Ishikawa (cell line): Measurements from ENCODE around the gene AIFM2.

Source experiments
- CEBPB ChIP-seq: IDR thresholded peaks from 2 replicates; pipeline ENCODE4 v1.6.1; 2012
- CREB1 ChIP-seq: IDR thresholded peaks from 2 replicates; pipeline ENCODE4 v1.6.1; 2012; ENCODE audit warnings: low read depth
- EGR1 ChIP-seq: IDR thresholded peaks from 2 replicates; pipeline ENCODE4 v1.6.1; 2012
- EP300 ChIP-seq: IDR thresholded peaks from 2 replicates; pipeline ENCODE4 v1.6.1; 2012; ENCODE audit warnings: borderline replicate concordance
- FOXM1 ChIP-seq: IDR thresholded peaks from 2 replicates; pipeline ENCODE4 v1.6.1; 2012; ENCODE audit warnings: low read depth, borderline replicate concordance
- MAX ChIP-seq: IDR thresholded peaks from 2 replicates; pipeline ENCODE4 v1.6.1; 2012
- NFIC ChIP-seq: IDR thresholded peaks from 2 replicates; pipeline ENCODE4 v1.6.1; 2012
- RAD21 ChIP-seq: IDR thresholded peaks from 2 replicates; pipeline ENCODE4 v1.6.1; 2012; ENCODE audit warnings: low read depth
- TAF1 ChIP-seq: IDR thresholded peaks from 2 replicates; pipeline ENCODE4 v1.6.1; 2012; ENCODE audit warnings: low read depth, mild to moderate bottlenecking
- USF1 ChIP-seq: IDR thresholded peaks from 2 replicates; pipeline ENCODE4 v1.6.1; 2012
- YY1 ChIP-seq: IDR thresholded peaks from 2 replicates; pipeline ENCODE4 v1.6.1; 2012; ENCODE audit warnings: low read depth
- ZBTB7A ChIP-seq: IDR thresholded peaks from 2 replicates; pipeline ENCODE4 v1.6.1; 2012; ENCODE audit warnings: low read depth

GRCh38 chr10:70175516-70175915 is 42.9 kb upstream of the AIFM2 start:
- TF ChIP-seq NFIC (no peak), EGR1 (no peak), EP300 (no peak), MAX (no peak), TAF1 (no peak), USF1 (no peak), ZBTB7A (no peak), CREB1 (no peak), FOXM1 (no peak), YY1 (no peak), RAD21 (no peak), CEBPB (no peak)
